Natural killer cell (primary cell): Measurements from ENCODE around the gene HLA-DRA. TPM values are rescaled to one million over a fixed set of nuclear protein-coding genes. Genes with fewer than 3 reads are reported as not detected.
"Not testable (repeated sequence)": the region's sequence is repeated elsewhere in the genome, so short reads cannot be mapped to it uniquely, and the experiment has no call there.

Source experiments
- ATAC-seq, 3 donors: fragments of 150-1000 bp in 2 of 3; fragments of 200-7000 bp in 1 of 3; cut with Tn5 transposase; 1 replicate in 1 of 3; 2 replicates in 2 of 3; pipeline ENCODE4 v1.10.0; 2021; ENCODE audit warnings: mild to moderate bottlenecking in 2 of 3, moderate library complexity in 2 of 3
- DNase-seq, 2 donors: peaks; one replicate each; pipeline versions ENCODE4 v3.0.0 to v3.0.0-alpha.2; 2013 to 2021; ENCODE audit warnings: mixed read lengths in 1 of 2
- H3K27ac ChIP-seq: one replicate; pipeline ENCODE4 v1.5.1; 2013; ENCODE audit warnings: mild to moderate bottlenecking, low read length
- H3K27me3 ChIP-seq: one replicate; pipeline ENCODE4 v1.6.1; 2013; ENCODE audit warnings: low read length; ENCODE audit not compliant: control insufficient read depth, insufficient read depth
- H3K36me3 ChIP-seq: one replicate; pipeline ENCODE4 v1.6.1; 2013; ENCODE audit warnings: low read length; ENCODE audit not compliant: control insufficient read depth, insufficient read depth
- H3K4me1 ChIP-seq: one replicate; pipeline ENCODE4 v1.6.1; 2013; ENCODE audit warnings: low read length; ENCODE audit not compliant: control insufficient read depth, insufficient read depth
- H3K4me3 ChIP-seq: one replicate; pipeline ENCODE4 v1.5.1; 2013; ENCODE audit warnings: low read length
- H3K9me3 ChIP-seq: one replicate; pipeline ENCODE4 v1.6.1; 2013; ENCODE audit warnings: low read length; ENCODE audit not compliant: control insufficient read depth, insufficient read depth
- H3K27ac Mint-ChIP-seq, 2 donors: one replicate each; pipeline ENCODE4 v1.8.0; 2022; ENCODE audit warnings: mild to moderate bottlenecking in 2 of 2, mixed read lengths in 2 of 2, moderate library complexity in 1 of 2
- H3K27me3 Mint-ChIP-seq, 2 donors: one replicate each; pipeline ENCODE4 v1.8.0; 2022; ENCODE audit warnings: low read depth in 2 of 2, mixed read lengths in 2 of 2
- H3K36me3 Mint-ChIP-seq: one replicate; pipeline ENCODE4 v1.8.0; 2022; ENCODE audit warnings: mixed read lengths
- H3K4me1 Mint-ChIP-seq, 2 donors: one replicate each; pipeline ENCODE4 v1.8.0; 2022; ENCODE audit warnings: mixed read lengths in 2 of 2
- H3K4me3 Mint-ChIP-seq: one replicate; pipeline ENCODE4 v1.8.0; 2022; ENCODE audit warnings: mild to moderate bottlenecking, moderate library complexity, mixed read lengths
- H3K9me3 Mint-ChIP-seq, 2 donors: one replicate each; pipeline ENCODE4 v1.8.0; 2022; ENCODE audit warnings: mixed read lengths in 2 of 2
- WGBS: methylation state at CpG from one replicate; pipeline ENCODE4 v1.1.7; 2013; ENCODE audit warnings: missing lambda C conversion rate; ENCODE audit not compliant: insufficient coverage; 5-methylcytosine and 5-hydroxymethylcytosine counted together
- intact Hi-C: fragments of 100-400 bp; cut with micrococcal nuclease; formaldehyde crosslinking; loops from one replicate; pipeline ENCODE4 v1.14.2; 2022
- total RNA-seq, 4 donors: library from RNA; stranded (reverse); fragments of 120-200 nt in 1 of 4; gene quantifications; one replicate each; pipeline versions ENCODE4 v1.2.3 to v1.2.4, GENCODE V29; 2013 to 2022
- TF ChIP-seq, protein P1 (sequence below): fragments of 200-600 bp; IDR thresholded peaks from one replicate; pipeline ENCODE4 v1.8.0; 2022; ENCODE audit warnings: antibody characterized with exemption

Gene HLA-DRA
- total RNA-seq, 3 donors from 2014 or later (not counting 1 experiment from before 2014, with no cell fraction given), result 49.9 to 160 (median 123) TPM

DNA sequence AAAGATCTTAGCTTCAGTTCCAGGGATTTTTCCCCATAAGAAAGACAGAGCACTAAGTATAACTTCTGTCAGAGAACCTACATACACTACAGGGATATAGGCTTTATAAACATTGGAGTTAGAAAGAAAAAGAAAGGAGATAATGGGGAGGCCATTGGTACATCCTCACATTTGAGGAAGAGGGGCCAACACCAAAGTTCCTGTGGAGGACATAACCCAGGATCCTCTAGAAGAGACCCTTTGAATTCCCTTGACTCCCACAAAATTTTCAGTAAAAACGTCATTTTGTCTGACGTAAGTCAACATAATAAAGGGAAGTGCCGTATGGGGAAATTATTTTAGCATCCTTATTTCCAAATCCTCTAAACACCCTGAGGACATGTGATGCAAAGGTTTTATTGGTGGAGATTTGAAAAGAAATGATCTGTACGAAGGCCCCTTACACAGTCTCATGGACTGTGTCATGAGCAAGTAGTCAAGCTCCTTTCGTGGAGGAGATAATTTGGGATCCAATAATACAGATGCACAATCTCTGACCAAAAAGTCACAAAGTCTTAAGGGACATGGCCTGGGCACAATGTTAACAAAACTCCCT is 33.2 kb downstream of the HLA-DRA start:
- no peak overlapping the region for H3K27ac Mint-ChIP-seq
- no peak overlapping the region for H3K4me3 ChIP-seq
- WGBS, result 94% methylated on average over 2 of the region's 5 CpGs
- H3K4me1 Mint-ChIP-seq, result peaks cover 0 to 5% of the 10 kb centered on the region in 2 donors
- no peaks in the 10 kb centered on the region for H3K36me3 ChIP-seq
- no peaks in the 10 kb centered on the region for H3K9me3 ChIP-seq
- DNase-seq (peak in 1 of 2 donors; percentile 2), ATAC-seq (peak in 2 of 3 donors; percentile 10 to 17)
- H3K27me3 Mint-ChIP-seq, result peaks cover 15 to 35% of the 10 kb centered on the region in 2 donors
- H3K27ac ChIP-seq, result peak overlapping the region; percentile 93
- H3K4me1 ChIP-seq, result peaks cover 3% of the 10 kb centered on the region
- H3K36me3 Mint-ChIP-seq, result no peaks in the 10 kb centered on the region
- H3K4me3 Mint-ChIP-seq, result no peak overlapping the region
- TF ChIP-seq, protein P1, sequence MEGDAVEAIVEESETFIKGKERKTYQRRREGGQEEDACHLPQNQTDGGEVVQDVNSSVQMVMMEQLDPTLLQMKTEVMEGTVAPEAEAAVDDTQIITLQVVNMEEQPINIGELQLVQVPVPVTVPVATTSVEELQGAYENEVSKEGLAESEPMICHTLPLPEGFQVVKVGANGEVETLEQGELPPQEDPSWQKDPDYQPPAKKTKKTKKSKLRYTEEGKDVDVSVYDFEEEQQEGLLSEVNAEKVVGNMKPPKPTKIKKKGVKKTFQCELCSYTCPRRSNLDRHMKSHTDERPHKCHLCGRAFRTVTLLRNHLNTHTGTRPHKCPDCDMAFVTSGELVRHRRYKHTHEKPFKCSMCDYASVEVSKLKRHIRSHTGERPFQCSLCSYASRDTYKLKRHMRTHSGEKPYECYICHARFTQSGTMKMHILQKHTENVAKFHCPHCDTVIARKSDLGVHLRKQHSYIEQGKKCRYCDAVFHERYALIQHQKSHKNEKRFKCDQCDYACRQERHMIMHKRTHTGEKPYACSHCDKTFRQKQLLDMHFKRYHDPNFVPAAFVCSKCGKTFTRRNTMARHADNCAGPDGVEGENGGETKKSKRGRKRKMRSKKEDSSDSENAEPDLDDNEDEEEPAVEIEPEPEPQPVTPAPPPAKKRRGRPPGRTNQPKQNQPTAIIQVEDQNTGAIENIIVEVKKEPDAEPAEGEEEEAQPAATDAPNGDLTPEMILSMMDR, result no peak
- H3K9me3 Mint-ChIP-seq, result no peaks in the 10 kb centered on the region
- intact Hi-C loops, result no loop called here
- no peaks in the 10 kb centered on the region for H3K27me3 ChIP-seq

DNA sequence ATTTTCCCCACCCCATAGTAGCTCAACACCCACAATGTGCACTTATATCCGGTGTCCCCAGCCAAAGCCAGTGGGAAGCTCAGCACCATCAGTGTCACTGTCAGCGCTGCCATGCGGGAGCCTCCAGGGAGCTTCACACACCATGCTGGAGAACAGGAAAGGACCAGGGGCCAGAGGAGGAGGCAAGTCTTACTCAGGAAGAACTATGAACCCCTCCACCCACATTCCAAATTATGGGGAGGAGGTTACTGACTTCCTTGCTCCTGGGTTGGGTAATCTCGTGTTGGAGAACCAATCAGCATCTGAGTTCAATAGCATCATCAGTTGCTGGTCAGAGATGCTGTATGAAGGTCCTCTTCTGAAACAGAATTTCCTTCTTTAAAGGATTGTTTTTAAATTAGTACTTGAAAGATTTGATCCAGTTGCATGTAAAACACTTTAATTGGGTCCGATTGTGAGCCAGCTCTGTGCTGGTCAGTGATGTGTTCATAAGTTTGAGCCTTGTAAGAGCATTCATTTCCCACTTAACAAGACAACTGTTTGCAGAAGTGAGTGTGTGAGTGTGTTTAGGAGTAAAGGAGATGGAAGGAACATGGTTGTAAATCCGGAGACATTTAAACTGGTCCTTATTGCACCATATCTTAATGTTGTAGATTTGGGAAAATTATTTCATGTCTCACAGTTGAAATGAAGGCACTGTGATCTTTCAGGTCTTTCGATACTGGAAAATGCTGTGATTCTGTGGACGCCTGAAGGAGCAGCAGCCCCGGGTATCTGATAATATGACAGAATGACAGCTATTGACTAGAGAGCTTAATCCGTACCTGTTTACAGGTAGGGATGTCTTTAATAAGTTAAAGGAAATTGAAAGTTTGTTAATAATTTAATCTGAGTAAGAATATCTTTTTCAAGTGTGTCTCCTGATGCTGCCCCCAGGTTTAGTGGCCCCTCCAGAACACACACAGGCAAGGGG is 34.0 kb downstream of the HLA-DRA start:
- peak overlapping the region; percentile 93 for H3K27ac ChIP-seq
- 48% methylated on average over 9 of the region's 10 CpGs for WGBS
- H3K27ac Mint-ChIP-seq, result peak overlapping the region in 1 of 2 donors; percentile 28
- H3K27me3 Mint-ChIP-seq, result peaks cover 15 to 35% of the 10 kb centered on the region in 2 donors
- H3K9me3 Mint-ChIP-seq, H3K9me3 ChIP-seq, H3K4me1 ChIP-seq, H3K4me3 Mint-ChIP-seq, intact Hi-C loops, H3K27me3 ChIP-seq, H3K4me3 ChIP-seq, H3K4me1 Mint-ChIP-seq, H3K36me3 Mint-ChIP-seq, H3K36me3 ChIP-seq: not testable (repeated sequence)
- peak; percentile 95 to 99 (median 98) for ATAC-seq
- DNase-seq, result peak in 1 of 2 donors; percentile 19

DNA sequence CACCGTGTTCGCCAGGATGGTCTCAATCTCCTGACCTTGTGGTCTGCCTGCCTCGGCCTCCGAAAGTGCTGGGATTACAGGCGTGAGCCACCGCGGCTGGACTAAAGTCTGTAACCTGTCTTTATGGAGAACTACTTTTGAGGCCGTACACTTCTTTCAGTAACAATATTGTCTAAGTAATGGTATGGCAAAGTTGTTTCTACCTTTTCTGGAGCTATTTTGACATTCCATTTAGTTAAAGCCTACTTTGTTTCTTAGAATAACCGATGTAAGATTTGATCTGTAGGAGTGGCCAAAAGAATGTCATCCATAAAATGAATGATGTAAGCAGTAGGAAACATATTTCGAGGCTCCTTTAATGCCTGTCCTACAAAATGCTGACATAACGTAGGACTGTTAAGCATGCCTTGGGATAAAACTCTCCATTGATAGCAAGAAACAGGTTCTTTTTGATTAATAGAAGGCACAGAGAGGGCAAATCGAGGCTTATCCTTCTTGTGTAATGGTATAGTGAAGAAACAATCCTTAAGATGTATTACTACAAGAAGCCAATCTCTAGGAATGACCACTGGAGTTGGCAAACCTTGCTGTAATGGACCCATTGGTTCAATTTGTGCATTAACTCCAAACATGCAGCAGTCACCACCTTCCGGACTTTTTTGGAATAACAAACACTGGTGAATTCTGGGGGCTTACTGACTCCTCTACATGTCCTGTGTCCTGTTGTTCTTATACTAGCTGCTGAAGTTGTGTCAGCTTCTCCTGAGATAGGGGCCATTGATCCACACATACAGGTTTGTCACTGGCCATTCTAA is 35.9 kb downstream of the HLA-DRA start:
- WGBS, result 92% methylated on average over 11 of the region's 13 CpGs
- no peak overlapping the region for H3K27ac ChIP-seq
- peak in 1 of 2 donors; percentile 0 for DNase-seq
- no peaks in the 10 kb centered on the region for H3K36me3 ChIP-seq
- H3K4me3 ChIP-seq, result no peak overlapping the region
- intact Hi-C loops, result no loop called here
- Mint-ChIP-seq H3K4me3 (no peak overlapping the region), H3K9me3 (no peaks in the 10 kb centered on the region), H3K36me3 (no peaks in the 10 kb centered on the region), H3K27me3 (peaks cover 14 to 40% of the 10 kb centered on the region in 2 donors), H3K27ac (no peak overlapping the region), H3K4me1 (peaks cover 0 to 5% of the 10 kb centered on the region in 2 donors)
- H3K4me1 ChIP-seq, result peaks cover 3% of the 10 kb centered on the region
- TF ChIP-seq, protein P1, result no peak
- ATAC-seq, result no peak
- H3K27me3 ChIP-seq, result no peaks in the 10 kb centered on the region
- no peaks in the 10 kb centered on the region for H3K9me3 ChIP-seq
